Pons (tissue), 1 donor: ENCODE results near the gene PIBF1.
"Not testable (repeated sequence)": the region's sequence is repeated elsewhere in the genome, so short reads cannot be mapped to it uniquely, and the experiment has no call there.

ENCODE experiments used
- DNase-seq: peaks from one replicate; pipeline ENCODE4 v3.0.0-alpha.2; 2016; ENCODE audit warnings: low spot score

PIBF1 gene

GRCh38 chr13:72781451-72782439 lies at the start of gene PIBF1, which contains the start of gene DIS3:
TSS of gene PIBF1 (plus strand) at chr13:72782133. CDS start at chr13:72783470, 1,337 bp downstream.
TSS of gene DIS3 (minus strand) at chr13:72781900. CDS start at chr13:72781832, 68 bp downstream.
- DNase-seq, result peak; percentile 97

GRCh38 chr13:72737033-72737432 lies 44.9 kb upstream of the PIBF1 start:
- no peak for DNase-seq

- no peak for DNase-seq
These were observed 41.9 kb upstream of the PIBF1 start for GRCh38 chr13:72740015-72740414.

DNA sequence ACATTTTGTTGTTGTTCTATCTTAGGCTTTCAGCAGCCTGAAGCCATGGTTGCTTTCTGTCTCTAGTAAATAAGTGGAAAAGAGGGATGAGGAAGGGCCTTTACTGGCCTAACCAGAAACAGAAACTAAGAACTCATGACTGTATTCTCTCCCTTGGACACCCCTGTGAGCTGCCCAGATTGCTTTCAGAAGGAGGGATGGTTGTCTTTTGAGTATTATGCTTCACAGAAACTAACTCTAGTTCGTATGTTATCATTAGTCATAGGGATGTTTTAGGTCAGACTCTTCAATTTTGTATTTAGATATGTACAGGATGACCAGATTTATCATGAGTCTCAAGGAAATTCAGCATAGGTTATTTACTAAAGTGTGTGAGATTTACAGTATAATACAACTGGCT lies 36.7 kb upstream of the PIBF1 start:
- DNase-seq, result no peak

DNA sequence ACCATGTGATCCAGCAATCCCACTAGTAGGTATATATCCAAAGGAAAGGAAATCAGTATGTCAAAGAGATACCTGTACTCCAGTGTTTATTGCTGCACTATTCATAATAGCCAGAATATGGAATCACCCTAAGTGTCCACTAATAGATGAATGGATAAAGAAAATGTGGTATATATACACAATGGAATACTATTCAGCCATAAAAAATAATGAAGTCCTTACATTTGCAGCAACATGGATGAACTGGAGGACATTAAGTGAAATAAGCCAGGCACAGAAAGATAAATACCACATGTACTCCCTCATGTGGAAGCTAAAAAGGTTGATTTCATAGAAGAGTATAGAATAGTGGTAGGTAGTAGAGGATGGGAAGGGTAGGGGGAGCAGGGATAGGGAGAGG lies 30.7 kb upstream of the PIBF1 start:
- DNase-seq, result no peak

DNA sequence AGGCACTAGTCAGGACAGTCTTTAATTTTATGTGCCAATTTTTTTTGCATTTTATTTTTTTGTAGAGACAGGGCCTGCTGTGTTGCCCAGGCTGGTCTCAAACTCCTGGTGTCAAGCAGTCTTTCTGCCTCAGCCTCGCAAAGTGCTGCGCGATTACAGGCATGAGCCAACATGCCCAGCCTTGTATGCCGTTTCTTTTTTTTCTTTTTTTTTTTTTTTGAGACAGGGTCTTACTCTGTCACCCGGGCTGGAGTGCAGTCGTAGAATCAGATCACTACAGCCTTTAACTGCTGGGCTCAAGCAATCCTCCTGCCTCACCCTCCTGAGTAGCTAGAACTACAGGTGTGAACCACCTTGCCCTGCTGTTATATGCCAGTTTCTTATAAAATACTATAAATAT lies 27.8 kb upstream of the PIBF1 start:
- DNase-seq, result no peak

DNA sequence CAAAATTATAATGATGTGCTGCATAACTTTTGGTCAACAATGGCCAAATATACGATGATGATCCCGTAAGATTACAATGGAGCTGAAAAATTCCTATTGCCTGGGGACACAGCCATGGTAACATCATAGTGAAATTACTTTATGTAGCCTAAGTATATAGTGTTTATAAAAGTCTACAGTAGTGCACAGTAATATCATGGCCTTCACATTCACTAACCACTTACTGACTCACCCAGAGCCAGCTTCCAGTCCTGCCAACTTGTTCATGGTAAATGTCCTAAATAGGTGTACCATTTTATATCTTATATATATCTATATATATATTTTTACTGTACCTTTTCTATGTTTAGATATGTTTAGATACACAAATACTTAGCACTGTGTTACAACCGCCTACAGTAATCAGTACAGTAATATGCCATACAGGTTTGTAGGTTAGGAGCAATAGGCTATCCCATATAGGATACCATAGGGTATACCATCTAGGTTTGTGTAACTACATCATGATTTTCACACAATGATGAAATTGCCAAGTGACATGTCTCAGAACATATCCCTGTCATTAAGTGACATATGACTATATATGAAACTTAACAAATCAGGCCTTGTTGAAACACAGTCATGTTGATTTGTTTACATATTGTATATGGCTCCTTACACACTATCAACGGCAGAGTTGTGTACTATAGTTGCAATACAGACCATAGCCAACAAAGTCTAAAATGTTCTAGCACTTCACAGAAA lies 24.0 kb upstream of the PIBF1 start:
- DNase-seq, result no peak

DNA sequence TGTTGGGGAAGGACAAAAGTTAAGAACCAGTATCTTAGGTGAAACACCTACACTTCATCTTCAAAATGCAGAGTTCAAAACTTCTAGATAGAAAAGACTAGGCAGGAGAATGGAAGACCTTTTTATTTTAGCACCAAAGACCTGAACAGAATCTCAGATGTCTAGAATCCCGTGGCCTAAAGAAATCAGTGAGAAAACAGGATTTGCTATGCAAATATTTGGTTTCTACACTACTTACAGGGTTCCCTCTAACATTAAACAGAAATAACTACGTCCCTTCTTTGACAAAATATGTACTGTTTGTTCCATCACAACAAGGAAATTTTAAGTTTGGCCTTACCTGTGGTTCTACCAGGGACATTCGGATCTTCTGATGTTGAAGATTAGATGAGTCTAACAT lies 21.7 kb upstream of the PIBF1 start:
- no peak for DNase-seq

DNA sequence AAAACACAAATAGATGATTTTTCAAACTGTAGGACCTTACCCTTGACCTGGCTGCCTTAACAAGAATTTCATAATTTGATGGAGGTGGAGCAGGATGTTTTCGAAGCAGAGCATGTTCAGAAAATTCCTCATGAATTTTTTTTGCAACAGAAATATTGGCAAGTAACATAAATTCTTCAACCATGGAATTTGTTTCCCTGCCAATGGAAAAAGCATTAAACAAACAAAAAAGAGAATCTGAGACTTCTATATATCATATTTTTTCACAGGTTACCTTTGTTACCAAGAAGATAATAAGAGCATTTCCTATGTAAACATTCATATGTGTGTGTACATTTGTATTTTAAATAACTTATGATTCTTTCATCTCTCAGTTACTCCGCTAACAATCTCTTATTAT lies 18.5 kb upstream of the PIBF1 start:
- no peak for DNase-seq

- no peak for DNase-seq
These were observed 7.9 kb upstream of the PIBF1 start for GRCh38 chr13:72774019-72774418.

GRCh38 chr13:72782717-72783116 lies 784 bp downstream of the PIBF1 start:
- no peak for DNase-seq

GRCh38 chr13:72784679-72785078 lies 2.7 kb downstream of the PIBF1 start:
- not testable (repeated sequence) for DNase-seq

GRCh38 chr13:72788831-72789230 lies 6.9 kb downstream of the PIBF1 start:
- DNase-seq, result no peak

- DNase-seq, result no peak
These were observed 10.7 kb downstream of the PIBF1 start for GRCh38 chr13:72792640-72793039.

GRCh38 chr13:72798817-72799216 lies 16.9 kb downstream of the PIBF1 start:
- no peak for DNase-seq

GRCh38 chr13:72804301-72804700 lies 22.4 kb downstream of the PIBF1 start:
- no peak for DNase-seq

GRCh38 chr13:72805676-72806346 lies 23.9 kb downstream of the PIBF1 start:
- no peak for DNase-seq

DNA sequence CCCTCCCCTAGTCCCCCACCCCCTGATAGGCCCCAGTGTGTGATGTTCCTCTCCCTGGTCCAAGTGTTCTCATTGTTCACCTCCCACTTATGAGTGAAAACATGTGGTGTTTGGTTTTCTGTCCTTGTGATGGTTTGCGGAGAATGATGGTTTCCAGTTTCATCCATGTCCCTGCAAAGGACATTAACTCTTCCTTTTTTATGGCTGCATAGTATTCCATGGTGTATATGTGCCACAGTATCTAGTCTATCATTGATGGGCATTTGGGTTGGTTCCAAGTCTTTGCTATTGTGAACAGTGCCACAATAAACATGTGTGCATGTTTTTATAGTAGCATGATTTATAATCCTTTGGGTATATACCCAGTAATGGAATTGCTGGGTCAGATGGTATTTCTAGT lies 24.6 kb downstream of the PIBF1 start:
- not testable (repeated sequence) for DNase-seq

GRCh38 chr13:72808917-72809500 lies 27.1 kb downstream of the PIBF1 start:
- peak; percentile 10 for DNase-seq

GRCh38 chr13:72820156-72820897 lies 38.4 kb downstream of the PIBF1 start:
- DNase-seq, result no peak

- DNase-seq, result no peak
These were observed 39.0 kb downstream of the PIBF1 start for GRCh38 chr13:72820898-72821279.
